ENCODE results near the gene AGBL1.

AGBL1 gene

DNA sequence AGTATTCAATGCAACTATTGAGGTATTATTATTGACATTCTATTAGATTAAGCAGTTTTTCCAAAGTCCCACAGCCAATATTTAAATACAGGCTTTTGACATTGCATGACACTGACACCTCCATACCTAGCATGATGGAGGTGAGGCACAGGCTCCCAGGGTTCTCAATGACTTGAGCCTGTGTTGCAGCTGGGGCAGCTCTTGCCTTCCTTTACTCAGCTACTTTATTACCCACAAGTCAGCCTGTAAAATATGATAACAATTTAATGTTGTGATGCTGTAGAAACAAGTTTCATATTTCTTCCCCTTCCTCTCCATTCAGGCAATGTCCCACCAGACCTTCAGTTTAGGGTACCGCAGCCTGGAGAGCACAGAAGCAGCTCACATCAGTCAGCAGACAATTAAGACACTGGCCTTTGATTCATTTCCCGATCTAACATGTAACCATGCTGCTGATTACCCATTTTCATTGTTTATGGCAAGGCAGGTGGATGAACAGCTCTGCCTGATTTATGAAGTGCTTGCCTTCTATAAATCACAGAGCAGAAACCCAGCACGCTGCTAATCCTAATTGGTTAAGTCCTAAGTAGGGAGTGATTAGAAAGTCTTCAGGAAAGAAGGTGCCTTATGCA is 826.1 kb downstream of the AGBL1 start:
- ChIA-PET CTCF (interaction anchor here (0.6 to 2.0 kb wide), 5 partner anchors 10 to 1544 kb away, joined by 3 to 6 read pairs (median 5); no protein-coding TSS in a partner anchor), POLR2A (interaction anchor here (0.9 kb wide), 1 partner anchor 12 kb away, joined by 3 read pairs; no protein-coding TSS in a partner anchor)
- H3K4me3 ChIP-seq (ENCODE audit: low read depth, low read length) = no peak overlapping the region
- H3K4me1 ChIP-seq (ENCODE audit: control insufficient read depth, insufficient read depth, low read length) = peaks cover 8% of the 10 kb centered on the region
- no peaks in the 10 kb centered on the region for H3K36me3 ChIP-seq (ENCODE audit: control insufficient read depth in 2 of 2, insufficient read depth in 1 of 2, low read length in 2 of 2)
- H3K9me3 ChIP-seq (ENCODE audit: control insufficient read depth, insufficient read depth, low read depth, low read length) = no peaks in the 10 kb centered on the region; the same call in 1 of the 2 replicates
- TF ChIP-seq FEZF1 (tag by site-specific recombination; IDR thresholded peaks at IDR 0.05) (no peak), ZNF624 (tag by site-specific recombination; IDR thresholded peaks at IDR 0.05) (no peak), ZNF404 (tag by site-specific recombination; IDR thresholded peaks at IDR 0.05) (no peak), YY2 (tag by site-specific recombination; IDR thresholded peaks at IDR 0.05) (no peak), ZNF600 (tag by site-specific recombination; IDR thresholded peaks at IDR 0.05) (no peak), SP7 (tag by site-specific recombination; IDR thresholded peaks at IDR 0.05) (no peak), ZNF394 (tag by site-specific recombination; IDR thresholded peaks at IDR 0.05; ENCODE audit: borderline replicate concordance) (no peak), ZNF544 (tag by site-specific recombination; IDR thresholded peaks at IDR 0.05) (no peak), ZSCAN30 (tag by site-specific recombination; IDR thresholded peaks at IDR 0.05) (no peak), KLF1 (tag by site-specific recombination; IDR thresholded peaks at IDR 0.05) (no peak)
- TF ChIP-seq, protein P1, sequence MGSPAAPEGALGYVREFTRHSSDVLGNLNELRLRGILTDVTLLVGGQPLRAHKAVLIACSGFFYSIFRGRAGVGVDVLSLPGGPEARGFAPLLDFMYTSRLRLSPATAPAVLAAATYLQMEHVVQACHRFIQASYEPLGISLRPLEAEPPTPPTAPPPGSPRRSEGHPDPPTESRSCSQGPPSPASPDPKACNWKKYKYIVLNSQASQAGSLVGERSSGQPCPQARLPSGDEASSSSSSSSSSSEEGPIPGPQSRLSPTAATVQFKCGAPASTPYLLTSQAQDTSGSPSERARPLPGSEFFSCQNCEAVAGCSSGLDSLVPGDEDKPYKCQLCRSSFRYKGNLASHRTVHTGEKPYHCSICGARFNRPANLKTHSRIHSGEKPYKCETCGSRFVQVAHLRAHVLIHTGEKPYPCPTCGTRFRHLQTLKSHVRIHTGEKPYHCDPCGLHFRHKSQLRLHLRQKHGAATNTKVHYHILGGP (tag by site-specific recombination; IDR thresholded peaks at IDR 0.05) = no peak
- TF ChIP-seq, protein P2, sequence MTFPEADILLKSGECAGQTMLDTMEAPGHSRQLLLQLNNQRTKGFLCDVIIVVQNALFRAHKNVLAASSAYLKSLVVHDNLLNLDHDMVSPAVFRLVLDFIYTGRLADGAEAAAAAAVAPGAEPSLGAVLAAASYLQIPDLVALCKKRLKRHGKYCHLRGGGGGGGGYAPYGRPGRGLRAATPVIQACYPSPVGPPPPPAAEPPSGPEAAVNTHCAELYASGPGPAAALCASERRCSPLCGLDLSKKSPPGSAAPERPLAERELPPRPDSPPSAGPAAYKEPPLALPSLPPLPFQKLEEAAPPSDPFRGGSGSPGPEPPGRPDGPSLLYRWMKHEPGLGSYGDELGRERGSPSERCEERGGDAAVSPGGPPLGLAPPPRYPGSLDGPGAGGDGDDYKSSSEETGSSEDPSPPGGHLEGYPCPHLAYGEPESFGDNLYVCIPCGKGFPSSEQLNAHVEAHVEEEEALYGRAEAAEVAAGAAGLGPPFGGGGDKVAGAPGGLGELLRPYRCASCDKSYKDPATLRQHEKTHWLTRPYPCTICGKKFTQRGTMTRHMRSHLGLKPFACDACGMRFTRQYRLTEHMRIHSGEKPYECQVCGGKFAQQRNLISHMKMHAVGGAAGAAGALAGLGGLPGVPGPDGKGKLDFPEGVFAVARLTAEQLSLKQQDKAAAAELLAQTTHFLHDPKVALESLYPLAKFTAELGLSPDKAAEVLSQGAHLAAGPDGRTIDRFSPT (tag by site-specific recombination; IDR thresholded peaks at IDR 0.05) = no peak
- TF ChIP-seq, protein P3, sequence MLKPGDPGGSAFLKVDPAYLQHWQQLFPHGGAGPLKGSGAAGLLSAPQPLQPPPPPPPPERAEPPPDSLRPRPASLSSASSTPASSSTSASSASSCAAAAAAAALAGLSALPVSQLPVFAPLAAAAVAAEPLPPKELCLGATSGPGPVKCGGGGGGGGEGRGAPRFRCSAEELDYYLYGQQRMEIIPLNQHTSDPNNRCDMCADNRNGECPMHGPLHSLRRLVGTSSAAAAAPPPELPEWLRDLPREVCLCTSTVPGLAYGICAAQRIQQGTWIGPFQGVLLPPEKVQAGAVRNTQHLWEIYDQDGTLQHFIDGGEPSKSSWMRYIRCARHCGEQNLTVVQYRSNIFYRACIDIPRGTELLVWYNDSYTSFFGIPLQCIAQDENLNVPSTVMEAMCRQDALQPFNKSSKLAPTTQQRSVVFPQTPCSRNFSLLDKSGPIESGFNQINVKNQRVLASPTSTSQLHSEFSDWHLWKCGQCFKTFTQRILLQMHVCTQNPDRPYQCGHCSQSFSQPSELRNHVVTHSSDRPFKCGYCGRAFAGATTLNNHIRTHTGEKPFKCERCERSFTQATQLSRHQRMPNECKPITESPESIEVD (tag by site-specific recombination; IDR thresholded peaks at IDR 0.05) = no peak
- no peak overlapping the region for H3K27ac ChIP-seq (ENCODE audit: extremely low read depth, low read depth, low read length)

DNA sequence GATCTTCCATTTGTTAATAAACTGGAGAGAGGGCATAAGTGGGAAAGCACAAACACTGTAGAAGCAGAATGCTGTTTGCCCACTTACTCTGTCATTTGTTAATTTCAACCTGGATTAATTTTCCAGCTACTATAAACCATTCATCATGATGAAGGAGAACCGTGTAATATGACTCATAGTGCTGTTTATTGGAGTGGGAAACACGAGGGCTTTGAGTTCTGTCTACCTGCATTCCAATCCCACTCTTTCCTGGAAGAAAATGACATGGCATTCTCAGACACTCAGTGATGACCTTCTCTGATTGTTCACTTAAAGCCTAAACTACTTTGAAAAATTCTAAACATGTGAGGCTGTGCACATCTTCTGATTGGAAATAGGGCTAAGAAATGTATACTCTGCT is 826.7 kb downstream of the AGBL1 start:
- no peaks in the 10 kb centered on the region; the same call in 1 of the 2 replicates for H3K9me3 ChIP-seq (ENCODE audit: control insufficient read depth, insufficient read depth, low read depth, low read length)
- CTCF ChIA-PET = interaction anchor here (0.6 to 2.0 kb wide), 5 partner anchors 9 to 1543 kb away, joined by 3 to 9 read pairs (median 5); no protein-coding TSS in a partner anchor
- H3K27ac ChIP-seq (ENCODE audit: extremely low read depth, low read depth, low read length) = no peak overlapping the region
- no peak overlapping the region for H3K4me3 ChIP-seq (ENCODE audit: low read depth, low read length)
- POLR2A ChIA-PET = no interaction called here
- TF ChIP-seq, protein P4, sequence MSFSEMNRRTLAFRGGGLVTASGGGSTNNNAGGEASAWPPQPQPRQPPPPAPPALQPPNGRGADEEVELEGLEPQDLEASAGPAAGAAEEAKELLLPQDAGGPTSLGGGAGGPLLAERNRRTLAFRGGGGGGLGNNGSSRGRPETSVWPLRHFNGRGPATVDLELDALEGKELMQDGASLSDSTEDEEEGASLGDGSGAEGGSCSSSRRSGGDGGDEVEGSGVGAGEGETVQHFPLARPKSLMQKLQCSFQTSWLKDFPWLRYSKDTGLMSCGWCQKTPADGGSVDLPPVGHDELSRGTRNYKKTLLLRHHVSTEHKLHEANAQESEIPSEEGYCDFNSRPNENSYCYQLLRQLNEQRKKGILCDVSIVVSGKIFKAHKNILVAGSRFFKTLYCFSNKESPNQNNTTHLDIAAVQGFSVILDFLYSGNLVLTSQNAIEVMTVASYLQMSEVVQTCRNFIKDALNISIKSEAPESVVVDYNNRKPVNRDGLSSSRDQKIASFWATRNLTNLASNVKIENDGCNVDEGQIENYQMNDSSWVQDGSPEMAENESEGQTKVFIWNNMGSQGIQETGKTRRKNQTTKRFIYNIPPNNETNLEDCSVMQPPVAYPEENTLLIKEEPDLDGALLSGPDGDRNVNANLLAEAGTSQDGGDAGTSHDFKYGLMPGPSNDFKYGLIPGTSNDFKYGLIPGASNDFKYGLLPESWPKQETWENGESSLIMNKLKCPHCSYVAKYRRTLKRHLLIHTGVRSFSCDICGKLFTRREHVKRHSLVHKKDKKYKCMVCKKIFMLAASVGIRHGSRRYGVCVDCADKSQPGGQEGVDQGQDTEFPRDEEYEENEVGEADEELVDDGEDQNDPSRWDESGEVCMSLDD (tag by site-specific recombination; IDR thresholded peaks at IDR 0.05) = no peak
- H3K4me1 ChIP-seq (ENCODE audit: control insufficient read depth, insufficient read depth, low read length) = peaks cover 8% of the 10 kb centered on the region
- H3K36me3 ChIP-seq (ENCODE audit: control insufficient read depth in 2 of 2, insufficient read depth in 1 of 2, low read length in 2 of 2) = no peaks in the 10 kb centered on the region
